HEK293 (cell line): ENCODE results near the gene ZBTB18.

Experiments
- CTCF ChIP-seq: fragments of 450-650 bp; formaldehyde crosslinking; IDR thresholded peaks from 2 replicates; pipeline ENCODE4 v1.5.1; 2016; ENCODE audit warnings: missing biosample characterization, missing genetic modification characterization
- EGR2 ChIP-seq: fragments of 450-650 bp; formaldehyde crosslinking; IDR thresholded peaks from 2 replicates; pipeline ENCODE4 v1.5.1; 2016; ENCODE audit warnings: low read depth, missing biosample characterization, missing genetic modification characterization
- PATZ1 ChIP-seq: fragments of 450-650 bp; formaldehyde crosslinking; IDR thresholded peaks from 2 replicates; pipeline ENCODE4 v1.5.1; 2016; ENCODE audit warnings: missing biosample characterization, missing genetic modification characterization
- REST ChIP-seq: fragments of 450-650 bp; formaldehyde crosslinking; IDR thresholded peaks from 2 replicates; pipeline ENCODE4 v1.5.1; 2016; ENCODE audit warnings: missing biosample characterization, missing genetic modification characterization
- TRIM28 ChIP-seq: IDR thresholded peaks from 2 replicates; pipeline ENCODE4 v1.6.1; 2011; ENCODE audit warnings: low read length, control low read depth, borderline replicate concordance
- ZNF10 ChIP-seq: fragments of 450-650 bp; formaldehyde crosslinking; IDR thresholded peaks from 2 replicates; pipeline ENCODE4 v1.5.1; 2017; ENCODE audit warnings: missing biosample characterization, missing genetic modification characterization
- ZNF121 ChIP-seq: fragments of 450-650 bp; formaldehyde crosslinking; IDR thresholded peaks from 2 replicates; pipeline ENCODE4 v1.5.1; 2016; ENCODE audit warnings: missing biosample characterization, missing genetic modification characterization
- ZNF19 ChIP-seq: fragments of 450-650 bp; formaldehyde crosslinking; IDR thresholded peaks from 2 replicates; pipeline ENCODE4; 2016; ENCODE audit warnings: missing biosample characterization, missing genetic modification characterization, low read depth
- ZNF274 ChIP-seq, 2 experiments: fragments of 200-500 bp in 1 of 2; fragments of 450-650 bp in 1 of 2; sonication (Bioruptor generic) in 1 of 2; formaldehyde crosslinking in 1 of 2; IDR thresholded peaks; 2 replicates each; pipeline versions ENCODE4 v1.5.1 to v1.6.1; 2014 to 2016; ENCODE audit warnings: borderline replicate concordance in 1 of 2, inconsistent platforms in 1 of 2, low read length in 1 of 2, missing biosample characterization in 1 of 2, missing genetic modification characterization in 1 of 2
- ZNF335 ChIP-seq: fragments of 450-650 bp; formaldehyde crosslinking; conservative IDR thresholded peaks from 2 replicates; pipeline ENCODE4 v1.5.1; 2016; ENCODE audit warnings: missing biosample characterization, missing genetic modification characterization
- ZNF350 ChIP-seq: fragments of 450-650 bp; formaldehyde crosslinking; IDR thresholded peaks from 2 replicates; pipeline ENCODE4 v1.5.0; 2017; ENCODE audit warnings: missing biosample characterization, mild to moderate bottlenecking, missing genetic modification characterization
- ZNF518A ChIP-seq: fragments of 450-650 bp; formaldehyde crosslinking; conservative IDR thresholded peaks from 2 replicates; pipeline ENCODE4 v1.5.1; 2016; ENCODE audit warnings: low read depth, missing biosample characterization, missing genetic modification characterization
- ZNF660 ChIP-seq: fragments of 450-650 bp; IDR thresholded peaks from 2 replicates; pipeline ENCODE4 v1.5.1; 2018; ENCODE audit warnings: missing biosample characterization, mild to moderate bottlenecking, missing genetic modification characterization
- ZNF747 ChIP-seq: fragments of 450-650 bp; formaldehyde crosslinking; IDR thresholded peaks from 2 replicates; pipeline ENCODE4 v1.5.1; 2016; ENCODE audit warnings: missing biosample characterization, missing genetic modification characterization

GRCh38 chr1:244029124-244029523 is 22.0 kb upstream of the ZBTB18 start:
- no peak for TF ChIP-seq CTCF (tag by site-specific recombination)
- TF ChIP-seq ZNF274 (IDR thresholded peaks at IDR 0.05; ENCODE audit: low read length): no peak
- TF ChIP-seq ZNF274 (tag by site-specific recombination; IDR thresholded peaks at IDR 0.05; ENCODE audit: borderline replicate concordance): no peak
- no peak for TF ChIP-seq ZNF10 (tag by site-specific recombination)
- no peak for TF ChIP-seq TRIM28
- TF ChIP-seq EGR2 (tag by site-specific recombination): no peak
- no peak for TF ChIP-seq REST (tag by site-specific recombination)
- TF ChIP-seq ZNF121 (tag by site-specific recombination): no peak
- no peak for TF ChIP-seq ZNF350 (tag by site-specific recombination)
- no peak for TF ChIP-seq ZNF747 (tag by site-specific recombination)
- no peak for TF ChIP-seq PATZ1 (tag by site-specific recombination)
- no peak for TF ChIP-seq ZNF19 (tag by site-specific recombination)
- no peak for TF ChIP-seq ZNF660 (tag by site-specific recombination)
- no peak for TF ChIP-seq ZNF335 (tag by site-specific recombination)
- TF ChIP-seq ZNF518A (tag by site-specific recombination): no peak
